Panc1 (cell line): Measurements from ENCODE around the gene TRPM5. TPM values are rescaled to one million over a fixed set of nuclear protein-coding genes. Genes with fewer than 3 reads are reported as not detected.

ENCODE experiments used
- ATAC-seq: fragments of 200-7000 bp; cut with Tn5 transposase; 2 replicates; pipeline ENCODE4 v1.9.1; 2020; ENCODE audit warnings: mild to moderate bottlenecking, moderate library complexity
- BruUV-seq: library from RNA; stranded (reverse); fragments of 400-500 nt; replicated peaks from 2 replicates; lab custom pipeline; 2021; lab: Mats Ljungman, UMichigan
- CTCF ChIA-PET: fragments of 300-600 bp; sonication (Branson Sonifier 250); formaldehyde crosslinking; loops from one replicate; lab custom pipeline; 2022; ENCODE audit warnings: antibody characterized with exemption; lab: Charles Lee
- POLR2A ChIA-PET: fragments of 300-600 bp; sonication (Branson Sonifier 250); formaldehyde crosslinking; loops from one replicate; lab custom pipeline; 2022; ENCODE audit warnings: antibody characterized with exemption; lab: Charles Lee
- DNase-seq: peaks from one replicate; pipeline ENCODE4 v3.0.0-alpha.2; 2010; ENCODE audit warnings: low read depth, low spot score
- H3K27ac ChIP-seq: 2 replicates; pipeline ENCODE4 v1.5.1; 2011; ENCODE audit warnings: mild to moderate bottlenecking, low read length, inconsistent platforms
- H3K27me3 ChIP-seq: fragments of 200-500 bp; sonication (Bioruptor generic); 2 replicates; pipeline ENCODE4 v1.6.0; 2014; ENCODE audit warnings: low read length, inconsistent platforms; ENCODE audit not compliant: control insufficient read depth, insufficient read depth
- H3K36me3 ChIP-seq: fragments of 200-500 bp; sonication (Bioruptor generic); 2 replicates; pipeline ENCODE4 v1.5.1; 2014; ENCODE audit warnings: inconsistent platforms, mild to moderate bottlenecking, low read length, moderate library complexity; ENCODE audit not compliant: control insufficient read depth, insufficient read depth
- H3K4me1 ChIP-seq: 2 replicates; pipeline ENCODE4 v1.5.1; 2011; ENCODE audit warnings: inconsistent platforms, mild to moderate bottlenecking, low read length, moderate library complexity; ENCODE audit not compliant: control insufficient read depth, insufficient read depth
- H3K4me3 ChIP-seq, 2 experiments: 2 replicates each; pipeline ENCODE4 v1.5.1; 2011 to 2012; ENCODE audit warnings: low read depth in 2 of 2, low read length in 2 of 2, mild to moderate bottlenecking in 2 of 2, inconsistent platforms in 1 of 2, moderate library complexity in 1 of 2
- H3K9me3 ChIP-seq: fragments of 200-500 bp; sonication (Bioruptor generic); 2 replicates; pipeline ENCODE4 v1.5.1; 2014; ENCODE audit warnings: low read depth, mild to moderate bottlenecking, inconsistent platforms, low read length, moderate library complexity; ENCODE audit not compliant: control insufficient read depth, insufficient read depth
- CTCF ChIP-seq: fragments of 450-650 bp; IDR thresholded peaks from 2 replicates; pipeline ENCODE4 v1.5.1; 2017; ENCODE audit warnings: mild to moderate bottlenecking
- POLR2AphosphoS5 ChIP-seq: IDR thresholded peaks from 2 replicates; pipeline ENCODE4 v1.6.1; 2012; ENCODE audit warnings: mild to moderate bottlenecking, low read depth, low read length, moderate library complexity
- REST ChIP-seq, 2 experiments: IDR thresholded peaks; 2 replicates each; pipeline ENCODE4 v1.6.1; 2011 to 2012; ENCODE audit warnings: low read depth in 2 of 2, control low read depth in 1 of 2, low read length in 1 of 2, mild to moderate bottlenecking in 1 of 2, moderate library complexity in 1 of 2; ENCODE audit not compliant: insufficient read depth in 1 of 2
- SIN3A ChIP-seq: IDR thresholded peaks from 2 replicates; pipeline ENCODE4 v1.6.1; 2012; ENCODE audit warnings: low read depth, mild to moderate bottlenecking, low read length, moderate library complexity, borderline replicate concordance; ENCODE audit not compliant: insufficient read depth
- TCF7L2 ChIP-seq: IDR thresholded peaks from 2 replicates; pipeline ENCODE4 v1.6.1; 2011; ENCODE audit warnings: mild to moderate bottlenecking, low read depth, low read length, inconsistent platforms
- in situ Hi-C: cut with HindIII; loops from 2 replicates; pipeline ENCODE4 v1.10.0; 2016; ENCODE audit warnings: low sequenced_read_pairs, low pct_unique_long_range_greater_than_20kb
- intact Hi-C: fragments of 100-400 bp; cut with micrococcal nuclease; formaldehyde crosslinking; loops from one replicate; pipeline ENCODE4 v1.10.0; 2022; ENCODE audit not compliant: unreplicated experiment
- total RNA-seq: library from RNA; stranded (reverse); gene quantifications from one replicate; pipeline ENCODE4 v1.2.1, GENCODE V29; 2021; ENCODE audit not compliant: unreplicated experiment

Gene TRPM5
- total RNA-seq, 1 experiment from 2014 or later = 0.08 TPM

GRCh38 chr11:2394818-2395105 is 49.6 kb downstream of the TRPM5 start:
- Histone ChIP-seq H3K36me3 (no peaks in the 10 kb centered on the region; the same call in 1 of the 2 replicates), H3K4me3 (no peak overlapping the region), H3K9me3 (no peaks in the 10 kb centered on the region), H3K27me3 (no peaks in the 10 kb centered on the region), H3K4me1 (peaks cover 16% of the 10 kb centered on the region), H3K27ac (no peak overlapping the region)
- ATAC-seq = no peak
- no TSS peak for BruUV-seq
- intact Hi-C loops = no loop called here
- TF ChIP-seq TCF7L2 (no peak), POLR2AphosphoS5 (no peak), SIN3A (no peak), REST (IDR thresholded peaks at IDR 0.05; ENCODE audit: insufficient read depth in 1 of 2, low read depth in 2 of 2, low read length in 1 of 2) (no peak), CTCF (no peak)
- POLR2A ChIA-PET = no interaction called here
- CTCF ChIA-PET = interaction anchor here (1.0 kb wide), 1 partner anchor 25 kb away, joined by 3 read pairs; no protein-coding TSS in a partner anchor
- in situ Hi-C loops = no loop called here
- no peak for DNase-seq

Other genes with a start within 250 kb of the TRPM5 start
- not detected for gene ASCL2, start 173.9 kb downstream of the TRPM5 start, total RNA-seq
- gene C11orf21, start 142.6 kb downstream of the TRPM5 start, total RNA-seq = 0.31 TPM
- gene TSPAN32, start 142.5 kb downstream of the TRPM5 start, total RNA-seq = not detected
- gene CD81, start 67.2 kb downstream of the TRPM5 start, total RNA-seq = 416 TPM
- gene TSSC4, start 43.8 kb downstream of the TRPM5 start, total RNA-seq = 132 TPM
- 1.0 TPM for gene KCNQ1, start 494 bp upstream of the TRPM5 start, total RNA-seq